ENCODE data around the gene NSUN4. TPM values are rescaled to one million over a fixed set of nuclear protein-coding genes. Genes with fewer than 3 reads are reported as not detected.
A peak's percentile ranks its signal among the peaks of the same experiment; 100 is the strongest.

The NSUN4 gene
- total and polyA plus RNA-seq, 2 of the 13 experiments (the other 11 are each of a cell fraction or from before 2014, with no cell fraction given): 21.5 to 23.5 TPM

DNA sequence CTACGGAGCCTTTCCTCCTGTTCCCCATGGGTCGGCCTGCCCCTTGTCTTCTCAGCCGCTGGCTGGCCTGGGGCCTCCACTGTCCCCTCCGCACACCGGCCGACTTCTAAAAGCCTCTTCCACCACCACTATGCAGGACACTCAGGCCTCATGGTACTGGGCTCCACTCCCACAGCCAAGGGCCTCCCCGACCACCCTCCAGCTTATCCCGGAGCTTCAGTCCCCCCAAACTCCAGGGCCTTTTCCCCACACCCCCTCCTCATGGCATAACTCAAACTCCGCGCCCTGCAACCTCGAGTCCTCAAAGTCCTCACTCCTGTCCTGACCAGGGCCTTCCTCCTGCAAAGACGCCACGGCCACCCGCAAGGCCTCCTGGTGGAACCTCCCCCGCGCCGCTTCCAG, 39.2 kb upstream of the NSUN4 start (continued):
- TF ChIP-seq ZNF660 (CRISPR knock-in tag; IDR thresholded peaks at IDR 0.05; ENCODE audit: borderline replicate concordance, low read depth) (0 out of 2 replicates have a peak, but pooled peaks have one; percentile 15), GTF3A (CRISPR knock-in tag; conservative IDR thresholded peaks at IDR 0.05) (0 out of 2 replicates have a peak, but pooled peaks have one; percentile 63)

- H3K27me3 ChIP-seq (ENCODE audit: control insufficient read depth in 1 of 2, insufficient read depth in 2 of 2, low read length in 2 of 2): peaks cover 0 to 4% of the 10 kb centered on the region in 2 experiments; a peak in 1 of 5 replicates
- H3K79me2 ChIP-seq (ENCODE audit: insufficient read depth, low read length): peaks cover 86% of the 10 kb centered on the region
- intact Hi-C loops (cut with micrococcal nuclease; ENCODE audit: unreplicated experiment): loop anchor here (2.0 to 5.0 kb wide), 2 partner anchors 39 to 55 kb away; partner anchors contain the start of genes NSUN4 and RAD54L
- H3K36me3 ChIP-seq (replicated peaks in 1 of 2; ENCODE audit: control insufficient read depth in 1 of 2, insufficient read depth in 2 of 2, low read length in 2 of 2): peaks cover 8 to 19% of the 10 kb centered on the region in 2 experiments
- peaks cover 40% of the 10 kb centered on the region for H3K4me1 ChIP-seq (ENCODE audit: insufficient read depth, low read length)
- BruUV-seq (replicated peaks): no TSS peak
- peak overlapping the region; percentile 96 for H3K27ac ChIP-seq (ENCODE audit: extremely low read length, insufficient read depth, low read length)
- peak overlapping the region; percentile 93 to 100 (median 96) for H3K4me3 ChIP-seq (replicated peaks in 1 of 3; ENCODE audit: insufficient read depth in 1 of 3, low read depth in 2 of 3, low read length in 3 of 3)
- H4K20me1 ChIP-seq (ENCODE audit: insufficient read depth, low read length): peaks cover 20% of the 10 kb centered on the region
- POLR2A ChIA-PET: interaction anchor here (1.0 to 2.8 kb wide), 2 partner anchors 46 to 55 kb away, joined by 5 to 21 read pairs; partner anchors contain the start of gene RAD54L
- under 1% methylated on average over 23 of the region's 79 CpGs for WGBS (ENCODE audit: low lambda C conversion rate)
- in situ Hi-C loops (cut with HindIII; ENCODE audit: extremely low pct_ligation_motif_present, low pct_unique_long_range_greater_than_20kb): no loop called here
- peak; percentile 23 for DNase-seq (ENCODE audit: low spot score)
- peak overlapping the region; percentile 89 for H3K4me2 ChIP-seq (ENCODE audit: low read depth, low read length)
- no peak overlapping the region for H2AFZ ChIP-seq (ENCODE audit: low read length)
- H3K9ac ChIP-seq (ENCODE audit: insufficient read depth, low read depth, low read length): peak overlapping the region; percentile 99
- no peak for FAIRE-seq
- no peaks in the 10 kb centered on the region for H3K9me3 ChIP-seq (ENCODE audit: low read length)
- CTCF ChIA-PET (ENCODE audit: low intra/inter-chr PET ratio, low total read pairs): interaction anchor here (1.2 kb wide), 1 partner anchor 46 kb away, joined by 3 read pairs; no protein-coding TSS in a partner anchor
- peak; percentile 50 for ATAC-seq
- TF ChIP-seq ZNF512 (CRISPR knock-in tag; IDR thresholded peaks at IDR 0.05) (no peak), REXO4 (CRISPR knock-in tag; IDR thresholded peaks at IDR 0.05; ENCODE audit: borderline replicate concordance) (no peak; the same call in 1 of the 2 replicates), ZNF501 (CRISPR knock-in tag; IDR thresholded peaks at IDR 0.05) (no peak), HDAC6 (IDR thresholded peaks at IDR 0.05; ENCODE audit: low read depth, low read length) (no peak), HNF1B (CRISPR knock-in tag; IDR thresholded peaks at IDR 0.05) (no peak), PLSCR1 (CRISPR knock-in tag; IDR thresholded peaks at IDR 0.05; ENCODE audit: borderline replicate concordance) (no peak), ZNF33A (CRISPR knock-in tag; IDR thresholded peaks at IDR 0.05; ENCODE audit: borderline replicate concordance) (no peak), CBX1 (IDR thresholded peaks at IDR 0.05; ENCODE audit: low read depth) (peak; percentile 1)
- TF ChIP-seq, protein P1, sequence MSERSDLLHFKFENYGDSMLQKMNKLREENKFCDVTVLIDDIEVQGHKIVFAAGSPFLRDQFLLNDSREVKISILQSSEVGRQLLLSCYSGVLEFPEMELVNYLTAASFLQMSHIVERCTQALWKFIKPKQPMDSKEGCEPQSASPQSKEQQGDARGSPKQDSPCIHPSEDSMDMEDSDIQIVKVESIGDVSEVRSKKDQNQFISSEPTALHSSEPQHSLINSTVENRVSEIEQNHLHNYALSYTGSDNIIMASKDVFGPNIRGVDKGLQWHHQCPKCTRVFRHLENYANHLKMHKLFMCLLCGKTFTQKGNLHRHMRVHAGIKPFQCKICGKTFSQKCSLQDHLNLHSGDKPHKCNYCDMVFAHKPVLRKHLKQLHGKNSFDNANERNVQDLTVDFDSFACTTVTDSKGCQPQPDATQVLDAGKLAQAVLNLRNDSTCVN (CRISPR knock-in tag; IDR thresholded peaks at IDR 0.05; ENCODE audit: borderline replicate concordance): no peak
- TF ChIP-seq, protein P2, sequence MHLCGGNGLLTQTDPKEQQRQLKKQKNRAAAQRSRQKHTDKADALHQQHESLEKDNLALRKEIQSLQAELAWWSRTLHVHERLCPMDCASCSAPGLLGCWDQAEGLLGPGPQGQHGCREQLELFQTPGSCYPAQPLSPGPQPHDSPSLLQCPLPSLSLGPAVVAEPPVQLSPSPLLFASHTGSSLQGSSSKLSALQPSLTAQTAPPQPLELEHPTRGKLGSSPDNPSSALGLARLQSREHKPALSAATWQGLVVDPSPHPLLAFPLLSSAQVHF (CRISPR knock-in tag; IDR thresholded peaks at IDR 0.05): no peak
These were observed 38.6 kb upstream of the NSUN4 start for GRCh38 chr1:46301808-46302640.

Data from HepG2 (cell line).